ENCODE results near the gene ROCK2. TPM values are rescaled to one million over a fixed set of nuclear protein-coding genes. Genes with fewer than 3 reads are reported as not detected.

Gene ROCK2
- total RNA-seq, 2 donors from 2014 or later, result 13.7 to 22.4 TPM

- H3K27me3 Mint-ChIP-seq, result no peaks in the 10 kb centered on the region
- no peak overlapping the region for H3K27ac Mint-ChIP-seq
- no peak overlapping the region for H3K4me3 Mint-ChIP-seq
- H3K4me1 Mint-ChIP-seq, result peaks cover 10% of the 10 kb centered on the region
- H3K9me3 Mint-ChIP-seq, result no peaks in the 10 kb centered on the region
- H3K36me3 Mint-ChIP-seq (ENCODE audit: low read depth), result no peaks in the 10 kb centered on the region
- no peak for ATAC-seq (replicated peaks)
Observed at GRCh38 chr2:11315074-11315705, 29.2 kb downstream of the ROCK2 start.

- Mint-ChIP-seq H3K4me3 (no peak overlapping the region), H3K36me3 (ENCODE audit: low read depth) (no peaks in the 10 kb centered on the region), H3K27me3 (no peaks in the 10 kb centered on the region), H3K27ac (no peak overlapping the region), H3K9me3 (no peaks in the 10 kb centered on the region), H3K4me1 (peaks cover 10% of the 10 kb centered on the region)
- ATAC-seq (replicated peaks), result no peak
Observed at GRCh38 chr2:11314487-11314886, 29.9 kb downstream of the ROCK2 start.

- H3K27ac Mint-ChIP-seq, result no peak overlapping the region
- no peak for ATAC-seq (replicated peaks)
Observed at GRCh38 chr2:11312770-11313471, 31.5 kb downstream of the ROCK2 start.

GRCh38 chr2:11311543-11311942 is 32.9 kb downstream of the ROCK2 start:
- H3K4me1 Mint-ChIP-seq, result peaks cover 12% of the 10 kb centered on the region
- no peak overlapping the region for H3K27ac Mint-ChIP-seq
- H3K27me3 Mint-ChIP-seq, result no peaks in the 10 kb centered on the region
- H3K9me3 Mint-ChIP-seq, result no peaks in the 10 kb centered on the region
- H3K4me3 Mint-ChIP-seq, result no peak overlapping the region
- H3K36me3 Mint-ChIP-seq (ENCODE audit: low read depth), result no peaks in the 10 kb centered on the region
- no peak for ATAC-seq (replicated peaks)

More at GRCh38 chr2:11312770-11313471, 31.5 kb downstream of the ROCK2 start:
- H3K4me3 Mint-ChIP-seq, result no peak overlapping the region
- H3K4me1 Mint-ChIP-seq, result peaks cover 10% of the 10 kb centered on the region
- H3K36me3 Mint-ChIP-seq (ENCODE audit: low read depth), result no peaks in the 10 kb centered on the region
- no peaks in the 10 kb centered on the region for H3K27me3 Mint-ChIP-seq
- no peaks in the 10 kb centered on the region for H3K9me3 Mint-ChIP-seq

- Mint-ChIP-seq H3K9me3 (no peaks in the 10 kb centered on the region), H3K36me3 (ENCODE audit: low read depth) (no peaks in the 10 kb centered on the region), H3K27ac (no peak overlapping the region), H3K4me1 (peaks cover 15% of the 10 kb centered on the region), H3K27me3 (no peaks in the 10 kb centered on the region), H3K4me3 (no peak overlapping the region)
- ATAC-seq (replicated peaks), result no peak
Observed at GRCh38 chr2:11310212-11310611, 34.2 kb downstream of the ROCK2 start.

GRCh38 chr2:11309706-11310105 is 34.7 kb downstream of the ROCK2 start:
- no peak overlapping the region for H3K27ac Mint-ChIP-seq

GRCh38 chr2:11307764-11308415 is 36.5 kb downstream of the ROCK2 start:
- H3K27me3 Mint-ChIP-seq, result no peaks in the 10 kb centered on the region
- no peaks in the 10 kb centered on the region for H3K9me3 Mint-ChIP-seq
- H3K27ac Mint-ChIP-seq, result no peak overlapping the region
- H3K4me1 Mint-ChIP-seq, result peaks cover 10% of the 10 kb centered on the region
- H3K4me3 Mint-ChIP-seq, result no peak overlapping the region
- no peaks in the 10 kb centered on the region for H3K36me3 Mint-ChIP-seq (ENCODE audit: low read depth)
- no peak for ATAC-seq (replicated peaks)

More at GRCh38 chr2:11309706-11310105, 34.7 kb downstream of the ROCK2 start:
- H3K4me3 Mint-ChIP-seq, result no peak overlapping the region
- peaks cover 15% of the 10 kb centered on the region for H3K4me1 Mint-ChIP-seq
- H3K27me3 Mint-ChIP-seq, result no peaks in the 10 kb centered on the region
- ATAC-seq (replicated peaks), result no peak
- H3K36me3 Mint-ChIP-seq (ENCODE audit: low read depth), result no peaks in the 10 kb centered on the region
- H3K9me3 Mint-ChIP-seq, result no peaks in the 10 kb centered on the region

GRCh38 chr2:11305958-11306357 is 38.5 kb downstream of the ROCK2 start:
- Mint-ChIP-seq H3K9me3 (no peaks in the 10 kb centered on the region), H3K36me3 (ENCODE audit: low read depth) (no peaks in the 10 kb centered on the region), H3K27me3 (no peaks in the 10 kb centered on the region), H3K4me1 (peaks cover 5% of the 10 kb centered on the region), H3K4me3 (no peak overlapping the region), H3K27ac (no peak overlapping the region)
- ATAC-seq (replicated peaks), result no peak

- no peaks in the 10 kb centered on the region for H3K9me3 Mint-ChIP-seq
- ATAC-seq (replicated peaks), result no peak
- no peaks in the 10 kb centered on the region for H3K36me3 Mint-ChIP-seq (ENCODE audit: low read depth)
- H3K4me1 Mint-ChIP-seq, result peaks cover 5% of the 10 kb centered on the region
- H3K27me3 Mint-ChIP-seq, result no peaks in the 10 kb centered on the region
- no peak overlapping the region for H3K27ac Mint-ChIP-seq
- no peak overlapping the region for H3K4me3 Mint-ChIP-seq
Observed at GRCh38 chr2:11305338-11305737, 39.1 kb downstream of the ROCK2 start.

- Mint-ChIP-seq H3K27me3 (no peaks in the 10 kb centered on the region), H3K9me3 (no peaks in the 10 kb centered on the region), H3K4me1 (peaks cover 5% of the 10 kb centered on the region), H3K27ac (no peak overlapping the region), H3K36me3 (ENCODE audit: low read depth) (no peaks in the 10 kb centered on the region), H3K4me3 (no peak overlapping the region)
- ATAC-seq (replicated peaks), result no peak
Observed at GRCh38 chr2:11304476-11304875, 40.0 kb downstream of the ROCK2 start.

- H3K27ac Mint-ChIP-seq, result no peak overlapping the region
- H3K27me3 Mint-ChIP-seq, result no peaks in the 10 kb centered on the region
- no peak overlapping the region for H3K4me3 Mint-ChIP-seq
Observed at GRCh38 chr2:11303290-11304013, 41.0 kb downstream of the ROCK2 start.

GRCh38 chr2:11299439-11299838 is 45.0 kb downstream of the ROCK2 start:
- no peak overlapping the region for H3K4me3 Mint-ChIP-seq
- H3K4me1 Mint-ChIP-seq, result no peaks in the 10 kb centered on the region
- no peaks in the 10 kb centered on the region for H3K27me3 Mint-ChIP-seq
- no peak overlapping the region for H3K27ac Mint-ChIP-seq
- no peak for ATAC-seq (replicated peaks)
- H3K36me3 Mint-ChIP-seq (ENCODE audit: low read depth), result no peaks in the 10 kb centered on the region
- H3K9me3 Mint-ChIP-seq, result no peaks in the 10 kb centered on the region

More at GRCh38 chr2:11303290-11304013, 41.0 kb downstream of the ROCK2 start:
- Mint-ChIP-seq H3K4me1 (peaks cover 5% of the 10 kb centered on the region), H3K9me3 (no peaks in the 10 kb centered on the region), H3K36me3 (ENCODE audit: low read depth) (no peaks in the 10 kb centered on the region)
- no peak for ATAC-seq (replicated peaks)

- H3K27ac Mint-ChIP-seq, result no peak overlapping the region
- H3K9me3 Mint-ChIP-seq, result no peaks in the 10 kb centered on the region
- H3K36me3 Mint-ChIP-seq (ENCODE audit: low read depth), result no peaks in the 10 kb centered on the region
- H3K4me3 Mint-ChIP-seq, result no peak overlapping the region
- no peaks in the 10 kb centered on the region for H3K4me1 Mint-ChIP-seq
- H3K27me3 Mint-ChIP-seq, result no peaks in the 10 kb centered on the region
- ATAC-seq (replicated peaks), result no peak
Observed at GRCh38 chr2:11298592-11298991, 45.8 kb downstream of the ROCK2 start.

GRCh38 chr2:11296401-11296800 is 48.0 kb downstream of the ROCK2 start:
- Mint-ChIP-seq H3K27ac (no peak overlapping the region), H3K36me3 (ENCODE audit: low read depth) (no peaks in the 10 kb centered on the region), H3K27me3 (no peaks in the 10 kb centered on the region), H3K4me3 (no peak overlapping the region), H3K4me1 (peaks cover 12% of the 10 kb centered on the region), H3K9me3 (no peaks in the 10 kb centered on the region)
- no peak for ATAC-seq (replicated peaks)

Data from activated T-helper 17 cell treated with anti-CD3 and anti-CD28 coated beads, Interleukin-2, amount 50 U/mL, for 72 hours (primary cell).